Ascending aorta (tissue), 2 donors: ENCODE results near the gene ZNF423. TPM values are rescaled to one million over a fixed set of nuclear protein-coding genes. Genes with fewer than 3 reads are reported as not detected.

ENCODE experiments used
- DNase-seq, 2 donors: peaks; one replicate each; pipeline ENCODE4 v3.0.0-alpha.2; 2019; ENCODE audit warnings: low spot score in 2 of 2
- H3K27ac ChIP-seq, 2 donors: fragments of 200-600 bp; sonication (generic); one replicate each; pipeline ENCODE4 v1.5.1; 2016 to 2017; ENCODE audit warnings: mild to moderate bottlenecking in 1 of 2
- H3K27me3 ChIP-seq: fragments of 200-600 bp; sonication (generic); one replicate; pipeline ENCODE4 v1.5.1; 2017
- H3K36me3 ChIP-seq, 2 donors: fragments of 200-600 bp; sonication (generic); one replicate each; pipeline ENCODE4 v1.5.1; 2016
- H3K4me1 ChIP-seq, 2 donors: fragments of 200-600 bp; sonication (generic); one replicate each; pipeline ENCODE4 v1.5.1; 2016 to 2017; ENCODE audit warnings: mild to moderate bottlenecking in 1 of 2
- H3K4me3 ChIP-seq, 2 donors: fragments of 200-600 bp; sonication (generic); one replicate each; pipeline ENCODE4 v1.5.1; 2016 to 2017; ENCODE audit warnings: mild to moderate bottlenecking in 1 of 2
- H3K9me3 ChIP-seq, 2 donors: fragments of 200-600 bp; sonication (generic); one replicate each; pipeline ENCODE4 v1.5.1; 2016
- intact Hi-C: fragments of 100-400 bp; cut with DNase I; formaldehyde crosslinking; loops from one replicate; pipeline ENCODE4 v1.15.1; 2023
- total RNA-seq: library from RNA; depleted of rRNA; stranded (reverse); fragments of >200 nt; gene quantifications from one replicate; pipeline ENCODE4 v1.1.0, GENCODE V29; 2016
- TF ChIP-seq, protein P1 (sequence below), 3 experiments: fragments of 200-600 bp in 2 of 3; fragments of 450-650 bp in 1 of 3; sonication (generic) in 2 of 3; IDR thresholded peaks; one replicate each; pipeline ENCODE4 v1.5.1; 2016 to 2019; ENCODE audit warnings: antibody characterized with exemption in 3 of 3, mild to moderate bottlenecking in 1 of 3, moderate library complexity in 1 of 3

The ZNF423 gene
- total RNA-seq, 1 donor from 2014 or later = 42.9 TPM

DNA sequence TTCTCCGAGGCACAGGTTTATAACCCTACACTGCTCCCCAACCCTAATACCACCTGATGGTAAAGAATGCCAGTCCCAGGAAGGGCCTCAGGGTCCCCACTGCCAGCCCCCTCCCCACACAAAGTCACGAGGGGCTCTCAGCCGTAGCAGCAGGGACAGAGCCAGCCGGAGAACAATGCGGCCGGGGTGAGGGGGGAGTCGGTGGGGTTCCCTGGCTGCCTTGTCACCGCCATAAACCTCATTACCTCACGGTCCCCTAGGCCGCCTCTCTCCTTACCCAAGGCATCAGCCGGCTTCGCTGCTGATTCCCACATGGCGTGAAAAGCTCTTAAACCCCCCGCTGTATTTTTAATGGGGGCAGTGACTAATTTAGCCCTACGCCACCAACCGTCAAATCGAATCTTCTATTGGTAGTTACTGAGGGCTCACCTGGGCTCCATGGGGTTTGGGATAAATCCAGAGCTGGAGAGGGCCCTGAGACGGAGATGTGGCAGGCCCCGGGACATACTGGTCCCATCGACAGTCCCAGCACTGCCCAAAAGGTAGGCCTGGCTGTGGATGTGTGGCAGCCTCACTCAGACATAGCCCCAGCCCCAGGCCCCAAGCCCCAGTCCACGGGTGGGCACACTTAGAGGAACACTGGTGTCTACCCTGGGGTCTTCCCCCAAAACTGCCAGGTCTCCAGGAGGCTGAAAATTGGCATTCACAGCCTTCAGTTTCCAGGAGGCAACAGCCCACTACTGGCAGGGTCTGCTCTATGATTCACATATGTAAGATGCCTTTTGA lies 367.0 kb downstream of the ZNF423 start:
- intact Hi-C loops = no loop called here
- Histone ChIP-seq H3K36me3 (no peaks in the 10 kb centered on the region), H3K9me3 (peaks cover 8 to 17% of the 10 kb centered on the region in 2 donors), H3K4me3 (no peak overlapping the region), H3K4me1 (peaks cover 4 to 6% of the 10 kb centered on the region in 2 donors), H3K27me3 (no peaks in the 10 kb centered on the region), H3K27ac (no peak overlapping the region)
- DNase-seq = no peak
- TF ChIP-seq, protein P1, sequence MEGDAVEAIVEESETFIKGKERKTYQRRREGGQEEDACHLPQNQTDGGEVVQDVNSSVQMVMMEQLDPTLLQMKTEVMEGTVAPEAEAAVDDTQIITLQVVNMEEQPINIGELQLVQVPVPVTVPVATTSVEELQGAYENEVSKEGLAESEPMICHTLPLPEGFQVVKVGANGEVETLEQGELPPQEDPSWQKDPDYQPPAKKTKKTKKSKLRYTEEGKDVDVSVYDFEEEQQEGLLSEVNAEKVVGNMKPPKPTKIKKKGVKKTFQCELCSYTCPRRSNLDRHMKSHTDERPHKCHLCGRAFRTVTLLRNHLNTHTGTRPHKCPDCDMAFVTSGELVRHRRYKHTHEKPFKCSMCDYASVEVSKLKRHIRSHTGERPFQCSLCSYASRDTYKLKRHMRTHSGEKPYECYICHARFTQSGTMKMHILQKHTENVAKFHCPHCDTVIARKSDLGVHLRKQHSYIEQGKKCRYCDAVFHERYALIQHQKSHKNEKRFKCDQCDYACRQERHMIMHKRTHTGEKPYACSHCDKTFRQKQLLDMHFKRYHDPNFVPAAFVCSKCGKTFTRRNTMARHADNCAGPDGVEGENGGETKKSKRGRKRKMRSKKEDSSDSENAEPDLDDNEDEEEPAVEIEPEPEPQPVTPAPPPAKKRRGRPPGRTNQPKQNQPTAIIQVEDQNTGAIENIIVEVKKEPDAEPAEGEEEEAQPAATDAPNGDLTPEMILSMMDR (IDR thresholded peaks at IDR 0.05) = no peak

DNA sequence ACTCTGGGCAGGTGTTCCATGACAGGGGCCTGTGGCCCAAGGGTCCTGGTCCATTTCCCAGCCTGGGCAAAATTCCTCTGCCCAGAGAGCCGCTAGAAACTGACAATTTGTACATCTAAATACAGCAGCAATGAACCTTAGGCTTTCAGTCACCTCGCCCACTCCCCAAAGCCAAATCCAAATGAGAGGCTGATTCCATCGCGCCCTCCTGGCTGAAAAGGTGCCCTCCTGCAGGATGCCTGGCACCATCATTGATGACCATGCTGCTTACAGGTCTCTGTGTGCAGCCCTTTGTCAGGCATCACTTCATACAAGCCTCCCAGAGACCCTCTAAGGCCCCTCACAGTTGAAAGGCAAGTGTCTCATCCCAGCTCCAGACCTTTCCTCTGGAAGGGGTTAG lies 367.6 kb downstream of the ZNF423 start:
- H3K4me1 ChIP-seq = peaks cover 4 to 9% of the 10 kb centered on the region in 2 donors
- TF ChIP-seq, protein P1 (IDR thresholded peaks at IDR 0.05) = no peak
- no peak overlapping the region for H3K27ac ChIP-seq
- peaks cover 8 to 17% of the 10 kb centered on the region in 2 donors for H3K9me3 ChIP-seq
- no peak overlapping the region for H3K4me3 ChIP-seq
- no peaks in the 10 kb centered on the region for H3K36me3 ChIP-seq
- no peak for DNase-seq
- intact Hi-C loops = no loop called here
- H3K27me3 ChIP-seq = no peaks in the 10 kb centered on the region

DNA sequence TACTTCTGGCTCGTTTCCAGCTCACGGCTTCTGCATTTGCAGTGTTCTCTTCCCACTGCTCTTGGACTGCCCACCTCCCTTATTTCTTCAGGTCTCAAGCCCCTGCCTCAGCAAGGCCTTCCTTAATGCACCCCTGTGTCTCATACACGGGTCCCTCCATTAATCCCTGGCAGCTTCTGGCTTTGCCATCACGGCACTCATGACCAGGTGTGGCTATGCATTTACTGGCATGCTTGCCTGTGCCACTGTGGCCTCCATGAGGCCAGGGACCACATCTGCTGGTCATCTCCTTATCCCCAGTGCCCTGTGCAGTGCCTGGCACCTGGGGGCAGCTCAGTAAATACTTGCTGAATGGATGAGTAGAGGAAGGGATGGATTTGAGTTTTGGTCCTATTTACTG lies 368.2 kb downstream of the ZNF423 start:
- H3K4me3 ChIP-seq = no peak overlapping the region
- H3K9me3 ChIP-seq = peaks cover 8 to 17% of the 10 kb centered on the region in 2 donors
- no peak for DNase-seq
- TF ChIP-seq, protein P1 (IDR thresholded peaks at IDR 0.05) = no peak
- no peak overlapping the region for H3K27ac ChIP-seq
- intact Hi-C loops = no loop called here
- peaks cover 4 to 9% of the 10 kb centered on the region in 2 donors for H3K4me1 ChIP-seq
- H3K36me3 ChIP-seq = no peaks in the 10 kb centered on the region
- H3K27me3 ChIP-seq = no peaks in the 10 kb centered on the region

DNA sequence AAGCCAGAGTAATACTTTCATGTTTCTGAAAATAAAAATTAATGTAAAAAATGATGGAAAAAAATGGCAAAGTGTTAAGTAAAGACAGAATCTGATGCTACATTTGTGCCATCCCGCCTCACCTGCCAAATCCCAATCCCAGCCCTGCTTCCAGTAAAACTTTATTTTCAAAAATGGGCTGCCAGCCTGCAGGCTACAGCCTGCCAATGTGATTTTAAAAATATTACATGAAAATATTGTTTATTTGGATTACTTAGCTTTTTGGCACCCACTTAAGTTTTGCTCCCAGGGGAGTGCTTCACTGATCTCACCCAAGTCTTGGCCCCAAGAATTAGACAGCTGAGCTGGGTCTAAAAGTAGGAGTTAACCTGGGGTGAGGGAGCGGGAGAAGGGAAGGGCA lies 369.5 kb downstream of the ZNF423 start:
- peaks cover 8 to 17% of the 10 kb centered on the region in 2 donors for H3K9me3 ChIP-seq
- no peaks in the 10 kb centered on the region for H3K27me3 ChIP-seq
- intact Hi-C loops = no loop called here
- DNase-seq = peak in 1 of 2 donors; percentile 57
- no peaks in the 10 kb centered on the region for H3K36me3 ChIP-seq
- TF ChIP-seq, protein P1 (IDR thresholded peaks at IDR 0.05) = no peak
- peak overlapping the region in 1 of 2 donors; percentile 66 for H3K27ac ChIP-seq
- H3K4me3 ChIP-seq = no peak overlapping the region
- peaks cover 0 to 5% of the 10 kb centered on the region in 2 donors for H3K4me1 ChIP-seq

DNA sequence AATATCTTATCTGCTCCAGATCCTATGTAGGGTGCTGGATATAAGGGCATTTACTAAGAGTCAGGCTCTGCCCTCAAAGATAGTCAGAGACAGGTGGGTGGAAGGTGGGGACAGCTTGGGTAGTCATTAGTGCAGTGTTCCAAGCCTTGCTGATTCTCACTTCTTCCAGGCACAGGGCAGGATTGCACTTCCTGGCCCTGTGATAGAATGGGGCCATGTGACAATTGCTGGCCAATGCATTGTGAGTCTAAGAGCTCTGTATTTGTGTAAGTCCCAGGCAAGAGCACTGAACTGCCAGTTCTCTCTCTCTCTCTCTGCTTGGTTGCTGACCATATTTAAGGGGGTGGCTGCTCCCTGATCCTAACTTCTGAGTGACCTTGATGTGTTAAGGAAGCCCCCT lies 370.2 kb downstream of the ZNF423 start:
- Histone ChIP-seq H3K36me3 (no peaks in the 10 kb centered on the region), H3K4me3 (no peak overlapping the region), H3K27ac (peak overlapping the region; percentile 17 to 66), H3K27me3 (no peaks in the 10 kb centered on the region), H3K9me3 (peaks cover 8 to 17% of the 10 kb centered on the region in 2 donors), H3K4me1 (peaks cover 0 to 5% of the 10 kb centered on the region in 2 donors)
- intact Hi-C loops = no loop called here
- DNase-seq = peak in 1 of 2 donors; percentile 41
- TF ChIP-seq, protein P1 (IDR thresholded peaks at IDR 0.05) = no peak
